Stimulated activated CD4-positive, alpha-beta T cell treated with anti-CD3 and anti-CD28 coated beads, TNF-alpha, amount 100 ng/mL, for 4 hours (primary cell): ENCODE results near the gene CROCC.
"Not testable (repeated sequence)": the region's sequence is repeated elsewhere in the genome, so short reads cannot be mapped to it uniquely, and the experiment has no call there.

Experiments used
- DNase-seq, 3 experiments: peaks; one replicate each; pipeline ENCODE4 v3.0.0-alpha.2; 2020; ENCODE audit warnings: low read depth in 3 of 3

CROCC gene

GRCh38 chr1:16916036-16916880, 5.5 kb upstream of the CROCC start:
- DNase-seq, result not testable (repeated sequence)

GRCh38 chr1:16918371-16918770, 3.4 kb upstream of the CROCC start:
- DNase-seq, result no peak

- not testable (repeated sequence) for DNase-seq
Measured at GRCh38 chr1:16918936-16919665, 2.6 kb upstream of the CROCC start.

GRCh38 chr1:16920951-16921350, 780 bp upstream of the CROCC start:
- no peak for DNase-seq

GRCh38 chr1:16922466-16922865, 735 bp downstream of the CROCC start:
- DNase-seq, result no peak

DNA sequence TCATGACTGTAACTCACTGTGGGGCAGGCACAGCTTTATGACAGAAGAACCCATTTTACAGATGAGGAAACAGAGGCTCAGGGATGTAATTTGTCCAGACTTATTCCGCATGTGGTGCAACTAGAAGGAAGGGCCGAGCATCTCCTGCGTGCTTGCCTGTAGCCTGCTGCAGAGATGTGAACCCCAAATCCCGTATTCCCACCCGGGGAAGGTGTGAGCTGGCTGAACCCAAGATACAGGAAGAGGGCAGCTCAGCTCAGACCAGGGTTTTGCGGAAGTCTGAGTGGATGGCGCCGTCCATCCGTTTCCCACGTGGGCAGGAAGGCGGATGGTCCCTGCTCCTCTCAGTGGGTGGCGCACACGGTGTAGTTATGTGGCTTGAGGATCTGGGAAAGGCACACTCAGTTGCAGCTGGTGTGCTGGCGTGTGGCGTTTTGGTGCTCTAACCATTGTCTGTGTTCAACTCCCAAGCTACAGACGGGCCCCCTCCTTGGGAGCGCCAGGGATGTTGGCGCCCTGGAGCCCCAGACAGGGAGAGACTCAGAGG, 1.2 kb downstream of the CROCC start:
- DNase-seq, result no peak

- no peak for DNase-seq
Measured at GRCh38 chr1:16924216-16924918, 2.6 kb downstream of the CROCC start.

- no peak for DNase-seq
Measured at GRCh38 chr1:16924919-16925477, 3.3 kb downstream of the CROCC start.

GRCh38 chr1:16925635-16926490, 4.1 kb downstream of the CROCC start:
- no peak for DNase-seq

DNA sequence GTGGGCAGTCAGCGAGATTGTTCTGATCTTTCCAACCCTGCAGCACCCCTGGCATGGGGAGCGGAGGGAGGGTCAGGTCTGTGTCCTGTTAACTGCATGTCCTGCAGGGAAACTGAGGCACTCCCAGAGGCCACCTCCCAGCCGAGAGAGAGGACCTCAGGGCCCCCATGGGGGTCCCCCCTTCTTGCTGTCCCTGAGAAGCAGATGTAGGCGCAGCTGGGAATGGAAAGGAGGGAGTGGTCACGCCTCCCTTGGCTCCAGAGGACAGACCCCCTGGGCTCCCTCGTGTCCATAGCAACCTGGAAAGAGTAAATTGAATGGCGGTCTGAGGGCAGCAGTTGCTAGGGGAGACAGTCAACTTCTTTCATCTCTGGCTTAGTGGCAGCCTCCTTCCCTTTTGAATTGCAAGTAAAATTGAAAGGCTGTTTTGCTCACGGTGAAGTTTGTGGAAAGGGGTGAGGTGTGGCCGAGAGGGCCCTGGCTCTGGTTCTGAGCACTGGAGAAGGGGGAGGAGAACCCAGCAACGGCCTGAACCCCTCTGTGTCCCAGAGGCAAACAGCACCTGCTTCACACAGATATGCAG, 4.9 kb downstream of the CROCC start:
- no peak for DNase-seq

GRCh38 chr1:16927256-16927655, 5.5 kb downstream of the CROCC start:
- DNase-seq, result no peak

- no peak for DNase-seq
Measured at GRCh38 chr1:16927711-16928485, 6.2 kb downstream of the CROCC start.

GRCh38 chr1:16929146-16930041, 7.7 kb downstream of the CROCC start:
- not testable (repeated sequence) for DNase-seq

DNA sequence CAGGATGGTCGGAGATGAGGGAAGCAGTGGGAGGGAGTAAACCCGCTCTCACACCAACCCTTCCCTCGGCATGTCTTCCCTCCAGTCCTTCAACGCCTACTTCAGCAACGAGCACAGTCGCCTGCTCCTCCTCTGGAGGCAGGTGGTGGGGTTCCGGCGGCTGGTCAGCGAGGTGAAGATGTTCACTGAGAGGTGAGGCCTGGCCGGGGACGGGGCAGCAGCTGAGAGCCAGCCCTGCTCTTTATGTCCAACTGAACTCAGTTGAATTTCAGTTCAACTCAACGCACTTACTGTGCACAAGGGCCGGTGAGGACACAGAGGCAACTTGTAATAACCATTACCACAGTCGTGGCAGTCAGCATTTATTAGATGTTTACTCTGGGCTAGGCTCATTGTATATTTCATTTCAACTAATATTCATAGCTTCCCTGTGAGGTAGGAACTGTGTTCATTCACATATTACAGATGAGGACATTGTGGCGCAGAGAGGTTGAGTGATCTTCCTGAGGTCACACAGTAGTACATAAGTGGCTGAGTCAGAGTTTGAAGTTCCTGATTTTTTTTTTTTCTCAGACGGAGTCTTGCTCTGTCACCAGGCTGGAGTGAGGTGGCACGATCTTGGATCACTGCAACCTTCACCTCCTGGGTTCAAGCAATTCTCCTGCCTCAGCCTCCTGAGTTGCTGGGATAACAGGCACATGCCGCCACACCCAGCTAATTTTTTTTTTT, 9.6 kb downstream of the CROCC start:
- not testable (repeated sequence) for DNase-seq

GRCh38 chr1:16933945-16934344, 12.2 kb downstream of the CROCC start:
- not testable (repeated sequence) for DNase-seq

DNA sequence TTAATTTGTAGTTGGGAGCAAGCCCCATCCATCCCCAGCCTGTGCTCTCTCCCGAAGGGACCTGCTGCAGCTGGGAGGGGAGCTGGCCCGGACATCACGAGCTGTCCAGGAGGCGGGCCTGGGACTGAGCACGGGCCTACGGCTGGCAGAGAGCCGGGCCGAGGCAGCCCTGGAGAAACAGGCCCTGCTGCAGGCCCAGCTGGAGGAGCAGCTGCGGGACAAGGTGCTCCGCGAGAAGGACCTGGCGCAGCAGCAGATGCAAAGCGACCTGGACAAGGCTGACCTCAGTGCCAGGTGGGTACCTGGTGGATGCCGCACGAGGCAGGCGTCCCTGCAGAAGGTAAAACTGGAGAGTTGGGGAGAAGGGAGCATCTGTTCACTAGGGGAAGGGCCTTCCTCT, 14.8 kb downstream of the CROCC start:
- DNase-seq, result not testable (repeated sequence)

DNA sequence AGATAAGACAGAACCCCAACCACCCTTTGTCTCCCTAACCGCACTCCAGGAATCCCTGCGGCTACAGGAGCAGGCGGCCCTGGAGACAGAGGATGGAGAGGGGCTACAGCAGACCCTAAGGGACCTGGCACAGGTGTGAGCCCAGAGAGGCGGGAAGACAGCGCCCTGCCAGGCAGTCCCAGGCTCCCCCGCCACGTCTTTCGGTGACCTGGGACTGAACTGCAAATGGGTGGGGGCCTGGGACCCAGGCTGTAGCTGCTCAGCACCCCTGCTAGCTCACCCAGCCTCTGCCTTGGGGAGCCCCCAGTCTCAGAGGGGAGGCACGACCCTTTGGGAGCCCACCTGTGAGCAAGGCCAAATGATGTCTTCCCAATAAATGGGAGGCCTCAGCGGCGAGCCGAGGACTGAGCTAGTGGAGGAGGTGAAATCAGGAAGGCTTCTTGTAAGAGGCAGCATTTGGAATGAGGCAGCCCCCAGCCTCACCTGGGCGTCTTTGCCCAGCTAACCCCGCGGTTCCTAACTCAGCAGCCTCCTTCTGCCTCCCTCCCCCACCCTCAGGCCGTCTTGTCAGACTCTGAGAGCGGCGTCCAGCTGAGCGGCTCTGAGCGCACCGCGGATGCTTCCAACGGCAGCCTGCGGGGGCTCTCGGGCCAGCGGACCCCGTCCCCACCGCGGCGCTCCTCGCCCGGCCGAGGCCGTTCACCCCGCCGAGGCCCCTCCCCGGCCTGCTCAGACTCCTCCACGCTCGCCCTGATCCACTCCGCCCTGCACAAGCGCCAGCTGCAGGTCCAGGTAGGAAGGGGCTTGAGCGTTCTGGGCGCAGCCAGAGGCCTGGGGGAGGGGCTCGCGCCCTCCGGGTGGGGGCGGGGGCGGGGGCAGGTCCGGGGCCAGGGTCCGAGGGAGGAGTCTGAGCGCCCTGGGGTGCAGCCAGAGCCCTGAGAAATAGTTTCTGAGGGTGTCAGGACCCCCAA, 16.9 kb downstream of the CROCC start:
- no peak for DNase-seq
